GM19025 (cell line): Measurements from ENCODE around the gene RNF213.
"Not testable (repeated sequence)": the region's sequence is repeated elsewhere in the genome, so short reads cannot be mapped to it uniquely, and the experiment has no call there.

Experiments used
- ATAC-seq: cut with Tn5 transposase; IDR thresholded peaks from one replicate; pipeline ENCODE4 v1.9.1; 2021; ENCODE audit warnings: mild to moderate bottlenecking, low read depth, moderate library complexity; ENCODE audit not compliant: unreplicated experiment

RNF213 gene

GRCh38 chr17:80289616-80290015 is 29.0 kb downstream of the RNF213 start:
- no peak for ATAC-seq

GRCh38 chr17:80290156-80290555 is 29.5 kb downstream of the RNF213 start:
- no peak for ATAC-seq

GRCh38 chr17:80291260-80291659 is 30.6 kb downstream of the RNF213 start:
- ATAC-seq, result no peak

GRCh38 chr17:80291691-80292487 is 31.2 kb downstream of the RNF213 start:
- no peak for ATAC-seq

GRCh38 chr17:80292521-80292971 is 31.9 kb downstream of the RNF213 start:
- no peak for ATAC-seq

GRCh38 chr17:80294210-80294609 is 33.6 kb downstream of the RNF213 start:
- no peak for ATAC-seq

GRCh38 chr17:80294653-80295052 is 34.0 kb downstream of the RNF213 start:
- ATAC-seq, result no peak

- ATAC-seq, result no peak
Measured at GRCh38 chr17:80295146-80295545, 34.5 kb downstream of the RNF213 start.

GRCh38 chr17:80295559-80295958 is 34.9 kb downstream of the RNF213 start:
- ATAC-seq, result no peak

GRCh38 chr17:80296221-80296620 is 35.6 kb downstream of the RNF213 start:
- no peak for ATAC-seq

- ATAC-seq, result no peak
Measured at GRCh38 chr17:80297996-80298560, 37.4 kb downstream of the RNF213 start.

GRCh38 chr17:80299350-80300100 is 38.9 kb downstream of the RNF213 start:
- not testable (repeated sequence) for ATAC-seq

- not testable (repeated sequence) for ATAC-seq
Measured at GRCh38 chr17:80300756-80301155, 40.1 kb downstream of the RNF213 start.

- no peak for ATAC-seq
Measured at GRCh38 chr17:80303824-80304223, 43.2 kb downstream of the RNF213 start.

GRCh38 chr17:80307994-80308691 is 47.5 kb downstream of the RNF213 start:
- no peak for ATAC-seq

- no peak for ATAC-seq
Measured at GRCh38 chr17:80308692-80309517, 48.3 kb downstream of the RNF213 start.

GRCh38 chr17:80311216-80311827 is 50.7 kb downstream of the RNF213 start:
- no peak for ATAC-seq

- ATAC-seq, result no peak
Measured at GRCh38 chr17:80312621-80313135, 52.0 kb downstream of the RNF213 start.

- no peak for ATAC-seq
Measured at GRCh38 chr17:80313160-80313829, 52.6 kb downstream of the RNF213 start.
